Glutamatergic neuron (in vitro differentiated cells): Measurements from ENCODE around the gene MTAP. TPM values are rescaled to one million over a fixed set of nuclear protein-coding genes. Genes with fewer than 3 reads are reported as not detected.

ENCODE experiments used
- DNase-seq: peaks from one replicate; pipeline ENCODE4 v3.0.0; 2022
- H3K27ac Mint-ChIP-seq: one replicate; pipeline ENCODE4 v1.8.0; 2020; ENCODE audit warnings: mild to moderate bottlenecking, mixed read lengths, inconsistent platforms; ENCODE audit not compliant: unreplicated experiment
- H3K27me3 Mint-ChIP-seq: one replicate; pipeline ENCODE4 v1.8.0; 2020; ENCODE audit warnings: mild to moderate bottlenecking, moderate library complexity, mixed read lengths, inconsistent platforms; ENCODE audit not compliant: unreplicated experiment
- H3K36me3 Mint-ChIP-seq: one replicate; pipeline ENCODE4 v1.8.0; 2020; ENCODE audit warnings: mild to moderate bottlenecking, mixed read lengths, inconsistent platforms; ENCODE audit not compliant: unreplicated experiment
- H3K4me1 Mint-ChIP-seq: one replicate; pipeline ENCODE4 v1.8.0; 2020; ENCODE audit warnings: mild to moderate bottlenecking, low read depth, mixed read lengths, inconsistent platforms; ENCODE audit not compliant: unreplicated experiment
- H3K4me3 Mint-ChIP-seq: one replicate; pipeline ENCODE4 v1.8.0; 2020; ENCODE audit warnings: mild to moderate bottlenecking, mixed read lengths, inconsistent platforms; ENCODE audit not compliant: unreplicated experiment
- H3K9me3 Mint-ChIP-seq: one replicate; pipeline ENCODE4 v1.8.0; 2020; ENCODE audit warnings: mild to moderate bottlenecking, moderate library complexity, mixed read lengths, inconsistent platforms; ENCODE audit not compliant: unreplicated experiment
- total RNA-seq: library from RNA; stranded (reverse); fragmentation: NEBNext Ultra II Directional; extraction: Animal tissue kit (Norgen Biotek cat#: 25700); gene quantifications from one replicate; pipeline ENCODE4 v1.2.1, GENCODE V29; 2021; ENCODE audit not compliant: unreplicated experiment
- TF ChIP-seq, protein P1 (sequence below): fragments of 200-600 bp; sonication (generic); IDR thresholded peaks from one replicate; pipeline ENCODE4 v1.5.0; 2021; ENCODE audit not compliant: partially characterized antibody, unreplicated experiment

MTAP gene
- total RNA-seq, 1 donor from 2014 or later, result 48.1 TPM

DNA sequence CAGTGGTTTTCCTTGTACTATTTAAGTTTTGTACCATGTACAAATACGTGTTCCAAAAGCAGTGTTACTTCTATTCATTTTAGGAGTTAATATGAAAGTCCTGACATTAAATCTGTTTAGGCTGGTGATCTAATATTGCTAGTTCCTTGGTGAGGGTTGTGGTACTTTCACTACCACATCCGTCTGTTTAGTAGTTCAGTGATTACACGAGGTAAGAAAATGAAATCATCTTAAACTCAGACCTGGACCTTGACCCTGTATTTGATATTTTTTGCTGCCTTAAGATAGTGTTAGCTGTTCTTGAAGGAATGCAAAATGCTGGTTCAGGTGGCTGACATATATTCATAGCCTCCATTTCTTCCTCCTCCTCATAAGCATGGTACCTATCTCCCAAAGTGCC, 50.3 kb downstream of the MTAP start:
- H3K4me1 Mint-ChIP-seq, result no peaks in the 10 kb centered on the region
- H3K4me3 Mint-ChIP-seq, result no peak overlapping the region
- H3K36me3 Mint-ChIP-seq, result peaks cover 11% of the 10 kb centered on the region

GRCh38 chr9:21853414-21853813, 51.0 kb downstream of the MTAP start:
- Mint-ChIP-seq H3K27ac (no peak overlapping the region), H3K9me3 (no peaks in the 10 kb centered on the region), H3K27me3 (peaks cover 3% of the 10 kb centered on the region), H3K4me3 (no peak overlapping the region), H3K36me3 (peaks cover 10% of the 10 kb centered on the region), H3K4me1 (no peaks in the 10 kb centered on the region)
- TF ChIP-seq, protein P1, sequence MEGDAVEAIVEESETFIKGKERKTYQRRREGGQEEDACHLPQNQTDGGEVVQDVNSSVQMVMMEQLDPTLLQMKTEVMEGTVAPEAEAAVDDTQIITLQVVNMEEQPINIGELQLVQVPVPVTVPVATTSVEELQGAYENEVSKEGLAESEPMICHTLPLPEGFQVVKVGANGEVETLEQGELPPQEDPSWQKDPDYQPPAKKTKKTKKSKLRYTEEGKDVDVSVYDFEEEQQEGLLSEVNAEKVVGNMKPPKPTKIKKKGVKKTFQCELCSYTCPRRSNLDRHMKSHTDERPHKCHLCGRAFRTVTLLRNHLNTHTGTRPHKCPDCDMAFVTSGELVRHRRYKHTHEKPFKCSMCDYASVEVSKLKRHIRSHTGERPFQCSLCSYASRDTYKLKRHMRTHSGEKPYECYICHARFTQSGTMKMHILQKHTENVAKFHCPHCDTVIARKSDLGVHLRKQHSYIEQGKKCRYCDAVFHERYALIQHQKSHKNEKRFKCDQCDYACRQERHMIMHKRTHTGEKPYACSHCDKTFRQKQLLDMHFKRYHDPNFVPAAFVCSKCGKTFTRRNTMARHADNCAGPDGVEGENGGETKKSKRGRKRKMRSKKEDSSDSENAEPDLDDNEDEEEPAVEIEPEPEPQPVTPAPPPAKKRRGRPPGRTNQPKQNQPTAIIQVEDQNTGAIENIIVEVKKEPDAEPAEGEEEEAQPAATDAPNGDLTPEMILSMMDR, result no peak
- no peak for DNase-seq

More for the DNA sequence above, 50.3 kb downstream of the MTAP start:
- peaks cover 3% of the 10 kb centered on the region for H3K27me3 Mint-ChIP-seq
- H3K27ac Mint-ChIP-seq, result no peak overlapping the region
- H3K9me3 Mint-ChIP-seq, result no peaks in the 10 kb centered on the region
- DNase-seq, result no peak
- TF ChIP-seq, protein P1, result no peak

GRCh38 chr9:21854119-21854518, 51.7 kb downstream of the MTAP start:
- Mint-ChIP-seq H3K27me3 (peaks cover 3% of the 10 kb centered on the region), H3K9me3 (no peaks in the 10 kb centered on the region), H3K36me3 (peaks cover 13% of the 10 kb centered on the region), H3K27ac (no peak overlapping the region), H3K4me1 (no peaks in the 10 kb centered on the region), H3K4me3 (no peak overlapping the region)
- TF ChIP-seq, protein P1, result no peak
- DNase-seq, result no peak

DNA sequence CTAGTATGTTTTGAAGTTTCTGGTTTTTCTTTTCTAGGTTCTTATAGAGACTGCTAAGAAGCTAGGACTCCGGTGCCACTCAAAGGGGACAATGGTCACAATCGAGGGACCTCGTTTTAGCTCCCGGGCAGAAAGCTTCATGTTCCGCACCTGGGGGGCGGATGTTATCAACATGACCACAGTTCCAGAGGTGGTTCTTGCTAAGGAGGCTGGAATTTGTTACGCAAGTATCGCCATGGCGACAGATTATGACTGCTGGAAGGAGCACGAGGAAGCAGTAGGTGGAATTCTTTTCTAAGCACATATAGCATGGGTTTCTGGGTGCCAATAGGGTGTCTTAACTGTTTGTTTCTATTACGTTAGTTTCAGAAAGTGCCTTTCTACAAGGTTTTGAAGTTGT, 52.2 kb downstream of the MTAP start:
- H3K4me1 Mint-ChIP-seq, result no peaks in the 10 kb centered on the region
- H3K36me3 Mint-ChIP-seq, result peaks cover 13% of the 10 kb centered on the region
- TF ChIP-seq, protein P1, result no peak
- H3K9me3 Mint-ChIP-seq, result no peaks in the 10 kb centered on the region
- H3K27me3 Mint-ChIP-seq, result peaks cover 3% of the 10 kb centered on the region
- H3K4me3 Mint-ChIP-seq, result no peak overlapping the region
- no peak for DNase-seq
- H3K27ac Mint-ChIP-seq, result no peak overlapping the region

DNA sequence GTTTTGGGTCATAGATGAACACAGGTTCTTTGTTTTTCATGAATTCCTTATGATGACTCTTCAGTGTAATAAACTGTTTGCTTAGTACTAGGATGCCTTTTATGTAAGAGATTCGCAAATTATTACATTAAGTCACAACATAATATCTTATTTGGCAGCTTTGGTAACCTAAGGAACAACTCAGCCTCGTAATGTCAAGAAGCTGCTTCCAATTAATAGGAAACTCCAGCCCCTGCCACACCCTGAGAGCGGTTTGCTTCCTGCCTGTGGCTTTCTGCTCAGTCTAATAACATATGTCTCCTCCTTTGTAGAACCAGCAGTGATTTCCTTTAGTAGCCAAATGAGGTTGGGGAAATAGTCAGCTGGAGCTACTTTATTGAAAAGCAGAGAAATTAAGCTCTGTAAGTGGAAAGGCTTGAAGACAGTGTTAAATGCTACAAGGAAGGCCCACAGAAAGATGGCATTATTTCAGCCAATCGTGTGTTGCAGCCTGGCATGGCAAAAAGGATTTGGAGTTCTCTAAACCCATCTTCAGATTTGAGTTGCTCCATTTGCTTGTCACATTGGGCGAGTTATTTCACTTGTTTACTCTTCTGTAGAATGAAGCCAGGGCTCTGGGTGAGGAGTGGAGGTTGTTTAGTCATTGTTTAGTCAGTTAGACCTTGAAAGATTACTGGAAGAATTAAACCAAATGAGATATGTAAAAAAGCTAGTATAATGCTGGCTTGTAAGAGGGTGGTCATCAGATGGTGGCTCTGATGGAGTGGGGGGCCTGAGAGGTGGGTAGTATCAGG, 54.1 kb downstream of the MTAP start:
- Mint-ChIP-seq H3K9me3 (no peaks in the 10 kb centered on the region), H3K27me3 (peaks cover 3% of the 10 kb centered on the region), H3K4me1 (no peaks in the 10 kb centered on the region), H3K36me3 (peaks cover 10% of the 10 kb centered on the region), H3K27ac (no peak overlapping the region), H3K4me3 (no peak overlapping the region)
- TF ChIP-seq, protein P1, result no peak
- no peak for DNase-seq
